Thyroid gland (tissue), 4 donors: ENCODE data around the gene AADACL2.

Source experiments
- CTCF ChIP-seq, 6 experiments: fragments of 200-600 bp in 3 of 6; fragments of 450-650 bp in 3 of 6; sonication (generic) in 3 of 6; IDR thresholded peaks; one replicate each; pipeline ENCODE4 v1.5.1; 2016 to 2019; ENCODE audit warnings: antibody characterized with exemption in 6 of 6, mild to moderate bottlenecking in 2 of 6, inconsistent platforms in 1 of 6, moderate library complexity in 1 of 6
- POLR2A ChIP-seq, 2 donors: fragments of 450-650 bp; IDR thresholded peaks; one replicate each; pipeline ENCODE4 v1.6.1; 2017; ENCODE audit warnings: antibody characterized with exemption in 2 of 2, mild to moderate bottlenecking in 2 of 2, moderate library complexity in 1 of 2

GRCh38 chr3:151770956-151771355, 37.2 kb downstream of the AADACL2 start:
- no peak for TF ChIP-seq CTCF (IDR thresholded peaks at IDR 0.05)
- no peak for TF ChIP-seq POLR2A (IDR thresholded peaks at IDR 0.05)
